ENCODE results near the gene ERP27. TPM values are rescaled to one million over a fixed set of nuclear protein-coding genes. Genes with fewer than 3 reads are reported as not detected.

ERP27 gene
- total RNA-seq, 1 donor from 2014 or later = not detected

DNA sequence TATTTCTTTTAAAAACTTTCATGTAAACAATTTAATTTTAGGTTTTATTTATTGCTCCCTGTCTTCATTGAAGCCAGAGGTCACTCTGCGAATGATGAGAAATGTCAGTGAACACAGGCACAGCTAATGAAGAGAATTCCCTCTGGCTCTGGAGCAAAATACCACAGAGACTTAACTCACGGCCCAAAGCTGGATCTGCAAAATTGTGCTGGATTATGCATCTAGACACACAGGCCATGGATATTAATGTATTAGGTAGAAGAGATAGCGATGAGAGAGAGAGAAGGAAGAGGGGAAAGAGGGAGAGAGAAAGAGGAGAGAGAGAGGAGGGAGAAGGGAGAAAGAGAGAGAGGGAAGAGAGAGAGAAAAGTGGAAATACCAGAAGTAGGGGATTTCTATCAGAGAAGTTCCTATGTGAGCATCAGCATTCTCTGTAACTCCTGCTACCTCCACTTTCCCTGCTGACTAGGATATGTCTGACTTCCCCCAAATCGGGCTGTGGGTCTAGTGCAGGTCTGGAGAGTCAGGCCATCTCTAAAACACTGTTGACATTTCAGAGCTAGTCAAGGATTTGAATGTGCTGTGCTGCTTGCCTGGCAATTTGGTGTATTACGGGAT lies 19.3 kb upstream of the ERP27 start:
- Histone ChIP-seq H3F3A (ENCODE audit: low read depth) (no peaks in the 10 kb centered on the region), H3K27me3 (no peaks in the 10 kb centered on the region), H3K9me3 (ENCODE audit: low read depth) (no peaks in the 10 kb centered on the region), H3K27ac (no peak overlapping the region), H2AFZ (replicated peaks) (no peak overlapping the region), H4K20me1 (ENCODE audit: low read depth) (no peaks in the 10 kb centered on the region), H3K4me3 (no peak overlapping the region), H3K9ac (no peak overlapping the region), H3K4me1 (no peaks in the 10 kb centered on the region), H3K4me2 (no peak overlapping the region), H3K36me3 (no peaks in the 10 kb centered on the region), H3K79me2 (ENCODE audit: low read depth) (no peaks in the 10 kb centered on the region)
- Mint-ChIP-seq H3K4me3 (no peak overlapping the region), H3K4me1 (no peaks in the 10 kb centered on the region), H3K27ac (no peak overlapping the region), H3K27me3 (ENCODE audit: insufficient read depth, low read depth) (no peaks in the 10 kb centered on the region), H3K36me3 (no peaks in the 10 kb centered on the region), H3K9me3 (no peaks in the 10 kb centered on the region)
- DNase-seq (ENCODE audit: low spot score) = no peak
- TF ChIP-seq, protein P1, sequence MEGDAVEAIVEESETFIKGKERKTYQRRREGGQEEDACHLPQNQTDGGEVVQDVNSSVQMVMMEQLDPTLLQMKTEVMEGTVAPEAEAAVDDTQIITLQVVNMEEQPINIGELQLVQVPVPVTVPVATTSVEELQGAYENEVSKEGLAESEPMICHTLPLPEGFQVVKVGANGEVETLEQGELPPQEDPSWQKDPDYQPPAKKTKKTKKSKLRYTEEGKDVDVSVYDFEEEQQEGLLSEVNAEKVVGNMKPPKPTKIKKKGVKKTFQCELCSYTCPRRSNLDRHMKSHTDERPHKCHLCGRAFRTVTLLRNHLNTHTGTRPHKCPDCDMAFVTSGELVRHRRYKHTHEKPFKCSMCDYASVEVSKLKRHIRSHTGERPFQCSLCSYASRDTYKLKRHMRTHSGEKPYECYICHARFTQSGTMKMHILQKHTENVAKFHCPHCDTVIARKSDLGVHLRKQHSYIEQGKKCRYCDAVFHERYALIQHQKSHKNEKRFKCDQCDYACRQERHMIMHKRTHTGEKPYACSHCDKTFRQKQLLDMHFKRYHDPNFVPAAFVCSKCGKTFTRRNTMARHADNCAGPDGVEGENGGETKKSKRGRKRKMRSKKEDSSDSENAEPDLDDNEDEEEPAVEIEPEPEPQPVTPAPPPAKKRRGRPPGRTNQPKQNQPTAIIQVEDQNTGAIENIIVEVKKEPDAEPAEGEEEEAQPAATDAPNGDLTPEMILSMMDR (IDR thresholded peaks at IDR 0.05) = no peak
- TF ChIP-seq EZH2 (IDR thresholded peaks at IDR 0.05) (no peak), EZH2phosphoT487 (IDR thresholded peaks at IDR 0.05) (no peak)

DNA sequence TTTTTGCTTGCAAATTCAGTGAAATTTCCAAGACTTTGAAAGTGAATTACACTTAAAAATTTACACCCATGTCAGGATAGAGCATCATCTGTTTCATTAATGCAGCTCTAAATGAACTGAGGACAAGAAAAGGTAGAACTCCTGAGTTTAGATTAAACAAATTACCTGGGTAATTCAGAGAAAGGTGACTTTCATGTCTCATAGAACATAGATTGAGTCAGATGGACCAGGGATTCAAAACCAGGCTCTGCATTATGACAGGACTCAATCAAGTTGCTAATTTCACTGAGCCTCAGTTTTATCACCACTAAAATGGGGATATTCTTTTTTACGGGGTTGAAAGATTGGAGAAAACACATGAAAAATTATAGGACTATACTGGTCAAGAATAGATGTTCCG lies 18.6 kb upstream of the ERP27 start:
- Mint-ChIP-seq H3K27me3 (ENCODE audit: insufficient read depth, low read depth) (no peaks in the 10 kb centered on the region), H3K27ac (no peak overlapping the region), H3K36me3 (no peaks in the 10 kb centered on the region), H3K4me3 (no peak overlapping the region), H3K4me1 (no peaks in the 10 kb centered on the region), H3K9me3 (no peaks in the 10 kb centered on the region)
- H3K27ac ChIP-seq = no peak overlapping the region
- no peaks in the 10 kb centered on the region for H4K20me1 ChIP-seq (ENCODE audit: low read depth)
- H3K4me2 ChIP-seq = no peak overlapping the region
- H3K9me3 ChIP-seq (ENCODE audit: low read depth) = no peaks in the 10 kb centered on the region
- H3K9ac ChIP-seq = no peak overlapping the region
- no peaks in the 10 kb centered on the region for H3K4me1 ChIP-seq
- H2AFZ ChIP-seq (replicated peaks) = no peak overlapping the region
- H3K27me3 ChIP-seq = no peaks in the 10 kb centered on the region
- no peak for DNase-seq (ENCODE audit: low spot score)
- H3F3A ChIP-seq (ENCODE audit: low read depth) = no peaks in the 10 kb centered on the region
- no peak overlapping the region for H3K4me3 ChIP-seq
- no peaks in the 10 kb centered on the region for H3K79me2 ChIP-seq (ENCODE audit: low read depth)
- TF ChIP-seq EZH2 (IDR thresholded peaks at IDR 0.05) = no peak
- no peak for TF ChIP-seq EZH2phosphoT487 (IDR thresholded peaks at IDR 0.05)
- TF ChIP-seq, protein P1 (IDR thresholded peaks at IDR 0.05) = no peak
- no peaks in the 10 kb centered on the region for H3K36me3 ChIP-seq

DNA sequence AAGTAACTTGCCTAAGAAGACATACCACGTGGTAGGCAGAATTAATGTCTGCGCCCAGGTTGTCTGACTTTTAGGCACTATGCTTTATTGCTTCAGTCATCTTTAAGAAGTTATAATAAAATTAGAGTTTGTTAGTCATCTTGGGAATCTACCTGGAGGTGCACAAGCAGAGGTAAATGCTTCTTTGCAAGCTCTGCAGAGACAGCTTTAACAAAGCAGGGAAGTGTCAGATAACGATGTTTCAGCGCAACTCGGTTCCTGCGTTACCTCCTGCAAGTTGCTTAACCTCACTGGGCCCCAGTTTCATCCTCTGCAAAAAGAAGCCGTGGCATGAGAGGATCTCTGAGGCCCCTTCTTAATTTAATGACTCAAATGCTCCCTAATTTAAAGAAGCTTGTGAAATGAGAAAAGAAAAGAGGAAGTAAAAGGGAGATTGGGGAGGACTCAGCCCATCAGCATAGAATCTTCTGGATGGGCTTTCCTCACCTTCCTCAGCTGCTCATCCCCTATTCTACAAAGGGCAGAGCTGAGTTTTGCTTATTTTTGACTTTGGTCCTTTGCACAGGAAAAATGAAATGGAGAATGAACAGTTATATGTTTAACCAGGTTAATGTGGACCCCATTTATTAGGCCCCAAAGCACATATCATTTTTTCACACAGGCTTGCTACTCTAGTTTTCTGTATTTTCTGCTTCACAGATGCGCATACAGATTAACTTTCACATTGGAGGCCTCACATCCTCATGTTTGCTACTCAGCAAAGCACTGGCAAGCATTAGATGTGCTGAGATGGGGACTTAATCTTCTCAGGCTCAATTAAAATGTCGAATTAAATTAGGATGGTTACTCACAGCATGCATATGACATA lies 17.9 kb upstream of the ERP27 start:
- TF ChIP-seq EZH2 (IDR thresholded peaks at IDR 0.05) = no peak
- no peak for TF ChIP-seq EZH2phosphoT487 (IDR thresholded peaks at IDR 0.05)
- TF ChIP-seq, protein P1 (IDR thresholded peaks at IDR 0.05) = no peak
- Mint-ChIP-seq H3K27me3 (ENCODE audit: insufficient read depth, low read depth) (no peaks in the 10 kb centered on the region), H3K36me3 (no peaks in the 10 kb centered on the region), H3K4me1 (peaks cover 4% of the 10 kb centered on the region), H3K27ac (no peak overlapping the region), H3K4me3 (no peak overlapping the region), H3K9me3 (no peaks in the 10 kb centered on the region)
- no peaks in the 10 kb centered on the region for H3K4me1 ChIP-seq
- H4K20me1 ChIP-seq (ENCODE audit: low read depth) = no peaks in the 10 kb centered on the region
- H3K27ac ChIP-seq = no peak overlapping the region
- no peak overlapping the region for H3K4me3 ChIP-seq
- no peak overlapping the region for H3K9ac ChIP-seq
- no peaks in the 10 kb centered on the region for H3K79me2 ChIP-seq (ENCODE audit: low read depth)
- no peak overlapping the region for H3K4me2 ChIP-seq
- H3K27me3 ChIP-seq = no peaks in the 10 kb centered on the region
- no peaks in the 10 kb centered on the region for H3F3A ChIP-seq (ENCODE audit: low read depth)
- H2AFZ ChIP-seq (replicated peaks) = no peak overlapping the region
- H3K9me3 ChIP-seq (ENCODE audit: low read depth) = no peaks in the 10 kb centered on the region
- H3K36me3 ChIP-seq = no peaks in the 10 kb centered on the region
- DNase-seq (ENCODE audit: low spot score) = no peak

Data from neural progenitor cell (in vitro differentiated cells).